Measurements from ENCODE around the gene CD22.

CD22 gene

DNA sequence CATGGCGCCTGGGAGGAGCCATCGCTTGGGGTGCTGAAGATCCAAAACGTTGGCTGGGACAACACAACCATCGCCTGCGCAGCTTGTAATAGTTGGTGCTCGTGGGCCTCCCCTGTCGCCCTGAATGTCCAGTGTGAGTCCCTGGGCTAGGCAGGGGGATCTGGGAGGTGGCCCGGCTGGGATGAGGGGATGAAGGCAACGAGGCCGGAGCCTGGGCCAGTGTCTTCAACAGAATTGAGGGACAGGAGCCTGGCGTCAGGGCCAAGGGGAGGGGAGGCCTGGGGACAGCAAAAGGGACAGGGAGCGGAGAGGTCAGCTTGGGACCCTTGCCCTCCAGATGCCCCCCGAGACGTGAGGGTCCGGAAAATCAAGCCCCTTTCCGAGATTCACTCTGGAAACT, 12.0 kb downstream of the CD22 start:
- Histone ChIP-seq H3K36me3 (replicated peaks) (no peaks in the 10 kb centered on the region), H3K27ac (no peak overlapping the region), H3K27me3 (replicated peaks) (no peaks in the 10 kb centered on the region), H3K4me3 (ENCODE audit: low read depth, low read length) (no peak overlapping the region)
- no peak for DNase-seq
- TF ChIP-seq, protein P1, sequence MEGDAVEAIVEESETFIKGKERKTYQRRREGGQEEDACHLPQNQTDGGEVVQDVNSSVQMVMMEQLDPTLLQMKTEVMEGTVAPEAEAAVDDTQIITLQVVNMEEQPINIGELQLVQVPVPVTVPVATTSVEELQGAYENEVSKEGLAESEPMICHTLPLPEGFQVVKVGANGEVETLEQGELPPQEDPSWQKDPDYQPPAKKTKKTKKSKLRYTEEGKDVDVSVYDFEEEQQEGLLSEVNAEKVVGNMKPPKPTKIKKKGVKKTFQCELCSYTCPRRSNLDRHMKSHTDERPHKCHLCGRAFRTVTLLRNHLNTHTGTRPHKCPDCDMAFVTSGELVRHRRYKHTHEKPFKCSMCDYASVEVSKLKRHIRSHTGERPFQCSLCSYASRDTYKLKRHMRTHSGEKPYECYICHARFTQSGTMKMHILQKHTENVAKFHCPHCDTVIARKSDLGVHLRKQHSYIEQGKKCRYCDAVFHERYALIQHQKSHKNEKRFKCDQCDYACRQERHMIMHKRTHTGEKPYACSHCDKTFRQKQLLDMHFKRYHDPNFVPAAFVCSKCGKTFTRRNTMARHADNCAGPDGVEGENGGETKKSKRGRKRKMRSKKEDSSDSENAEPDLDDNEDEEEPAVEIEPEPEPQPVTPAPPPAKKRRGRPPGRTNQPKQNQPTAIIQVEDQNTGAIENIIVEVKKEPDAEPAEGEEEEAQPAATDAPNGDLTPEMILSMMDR (IDR thresholded peaks at IDR 0.05; ENCODE audit: low read depth, low read length, missing control alignments) = no peak
- in situ Hi-C loops (cut with HindIII; ENCODE audit: low pct_ligation_motif_present, low sequenced_read_pairs) = no loop called here

DNA sequence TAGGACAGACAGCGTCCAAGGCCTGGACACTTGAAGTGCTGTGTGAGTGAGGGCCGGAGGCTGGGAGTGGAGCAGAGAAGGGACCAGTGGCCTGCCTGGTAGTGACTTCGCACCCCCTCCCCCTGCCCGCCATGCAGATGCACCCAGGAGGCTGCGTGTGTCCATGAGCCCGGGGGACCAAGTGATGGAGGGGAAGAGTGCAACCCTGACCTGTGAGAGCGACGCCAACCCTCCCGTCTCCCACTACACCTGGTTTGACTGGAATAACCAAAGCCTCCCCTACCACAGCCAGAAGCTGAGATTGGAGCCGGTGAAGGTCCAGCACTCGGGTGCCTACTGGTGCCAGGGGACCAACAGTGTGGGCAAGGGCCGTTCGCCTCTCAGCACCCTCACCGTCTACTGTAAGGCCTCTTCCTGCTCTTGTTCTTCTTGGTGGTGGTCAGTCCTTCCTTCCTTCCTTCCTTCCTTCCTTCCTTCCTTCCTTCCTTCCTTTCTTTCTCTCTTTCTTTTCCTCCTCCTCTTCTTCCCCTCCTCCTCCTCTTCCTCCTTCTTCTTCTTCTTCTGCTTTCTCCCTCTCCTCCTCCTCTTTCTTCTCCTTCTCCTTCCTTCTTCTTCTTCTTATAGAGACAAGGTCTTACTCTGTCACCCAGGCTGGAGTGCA, 12.7 kb downstream of the CD22 start:
- H3K4me3 ChIP-seq (ENCODE audit: low read depth, low read length) = no peak overlapping the region
- TF ChIP-seq, protein P1 (IDR thresholded peaks at IDR 0.05; ENCODE audit: low read depth, low read length, missing control alignments) = no peak
- DNase-seq = no peak
- H3K36me3 ChIP-seq (replicated peaks) = no peaks in the 10 kb centered on the region
- in situ Hi-C loops (cut with HindIII; ENCODE audit: low pct_ligation_motif_present, low sequenced_read_pairs) = no loop called here
- H3K27ac ChIP-seq = no peak overlapping the region
- H3K27me3 ChIP-seq (replicated peaks) = no peaks in the 10 kb centered on the region

DNA sequence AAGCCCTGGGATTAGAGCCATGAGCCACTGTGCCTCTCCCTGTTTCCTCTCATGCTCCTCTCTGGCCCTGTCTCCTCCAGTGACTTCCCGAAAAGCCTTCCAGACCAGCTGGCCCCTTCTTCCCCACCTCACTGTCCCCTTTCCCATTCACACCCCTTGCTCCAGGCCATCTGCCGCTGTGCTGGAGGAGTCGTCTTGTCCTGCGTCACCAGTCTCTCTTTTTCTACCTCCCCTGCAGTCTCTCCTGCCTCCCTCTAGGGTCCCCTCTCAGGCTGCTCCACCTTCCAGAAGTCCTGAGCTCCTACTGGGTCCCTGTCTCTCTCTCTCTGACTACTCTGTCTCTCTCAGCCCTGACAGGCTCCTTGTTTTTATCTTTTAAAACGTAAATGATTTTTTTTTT, 13.4 kb downstream of the CD22 start:
- Histone ChIP-seq H3K36me3 (replicated peaks) (no peaks in the 10 kb centered on the region), H3K4me3 (ENCODE audit: low read depth, low read length) (no peak overlapping the region), H3K27ac (no peak overlapping the region), H3K27me3 (replicated peaks) (no peaks in the 10 kb centered on the region)
- in situ Hi-C loops (cut with HindIII; ENCODE audit: low pct_ligation_motif_present, low sequenced_read_pairs) = no loop called here
- no peak for DNase-seq
- TF ChIP-seq, protein P1 (IDR thresholded peaks at IDR 0.05; ENCODE audit: low read depth, low read length, missing control alignments) = no peak

DNA sequence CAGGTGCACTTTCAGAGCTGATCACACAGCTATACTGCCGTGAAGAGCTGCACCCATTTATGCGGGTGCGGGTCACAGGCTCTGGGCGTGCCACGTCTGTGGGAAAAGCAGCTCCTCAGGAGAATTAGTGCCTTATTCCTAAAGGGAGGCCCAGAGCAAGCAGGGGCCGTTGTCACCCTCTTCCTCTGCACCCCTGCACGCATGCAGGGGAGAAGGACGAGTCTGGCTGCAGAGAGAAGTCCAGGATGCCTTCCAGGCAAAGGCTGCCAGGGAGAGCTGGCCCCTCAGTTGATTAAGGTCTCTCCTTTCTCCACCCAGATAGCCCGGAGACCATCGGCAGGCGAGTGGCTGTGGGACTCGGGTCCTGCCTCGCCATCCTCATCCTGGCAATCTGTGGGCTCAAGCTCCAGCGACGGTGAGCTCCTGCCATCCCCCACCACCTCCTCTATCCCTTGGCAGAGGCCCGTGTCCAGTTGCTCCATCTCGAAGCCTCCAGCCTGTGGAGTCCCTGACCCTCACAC, 15.6 kb downstream of the CD22 start:
- TF ChIP-seq, protein P1 (IDR thresholded peaks at IDR 0.05; ENCODE audit: low read depth, low read length, missing control alignments) = no peak
- Histone ChIP-seq H3K36me3 (replicated peaks) (no peaks in the 10 kb centered on the region), H3K27ac (no peak overlapping the region), H3K27me3 (replicated peaks) (no peaks in the 10 kb centered on the region), H3K4me3 (ENCODE audit: low read depth, low read length) (no peak overlapping the region)
- in situ Hi-C loops (cut with HindIII; ENCODE audit: low pct_ligation_motif_present, low sequenced_read_pairs) = no loop called here
- DNase-seq = no peak

DNA sequence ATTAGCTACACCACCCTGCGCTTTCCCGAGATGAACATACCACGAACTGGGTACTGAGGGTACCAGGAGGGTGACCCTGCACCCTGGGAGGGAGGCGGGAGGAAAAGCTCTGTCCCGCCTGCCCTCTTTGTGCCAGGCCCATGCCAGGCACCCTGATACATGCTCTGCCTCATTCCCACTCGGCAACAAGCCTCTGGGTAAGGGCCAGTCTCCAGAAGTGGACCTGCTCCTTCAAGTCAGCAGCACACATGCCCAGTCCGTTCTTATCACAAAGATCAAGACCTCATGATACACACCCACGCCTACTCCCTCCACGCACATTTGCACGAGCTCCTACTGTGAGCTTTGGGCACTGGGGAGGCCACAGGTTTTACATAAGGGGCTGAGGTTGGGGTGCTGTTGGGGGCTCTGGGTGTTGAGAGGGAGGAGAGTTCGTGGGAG, 16.7 kb downstream of the CD22 start:
- no peaks in the 10 kb centered on the region for H3K36me3 ChIP-seq (replicated peaks)
- H3K4me3 ChIP-seq (ENCODE audit: low read depth, low read length) = no peak overlapping the region
- H3K27ac ChIP-seq = no peak overlapping the region
- DNase-seq = no peak
- in situ Hi-C loops (cut with HindIII; ENCODE audit: low pct_ligation_motif_present, low sequenced_read_pairs) = no loop called here
- TF ChIP-seq, protein P1 (IDR thresholded peaks at IDR 0.05; ENCODE audit: low read depth, low read length, missing control alignments) = no peak
- H3K27me3 ChIP-seq (replicated peaks) = no peaks in the 10 kb centered on the region

Data from brain microvascular endothelial cell (primary cell).